ENCODE results near the gene FAM120A. TPM values are rescaled to one million over a fixed set of nuclear protein-coding genes. Genes with fewer than 3 reads are reported as not detected.

Gene FAM120A
- total RNA-seq, 1 donor from 2014 or later = 107 TPM

- Mint-ChIP-seq H3K4me1 (peaks cover 15% of the 10 kb centered on the region), H3K4me3 (no peak overlapping the region), H3K27ac (no peak overlapping the region), H3K36me3 (ENCODE audit: low read depth) (peaks cover 73% of the 10 kb centered on the region), H3K27me3 (no peaks in the 10 kb centered on the region), H3K9me3 (no peaks in the 10 kb centered on the region)
- intact Hi-C loops (cut with micrococcal nuclease) = no loop called here
- TF ChIP-seq CTCF (IDR thresholded peaks at IDR 0.05) = no peak
- CTCF ChIA-PET = no interaction called here
- POLR2A ChIA-PET = no interaction called here
- DNase-seq (no peak), ATAC-seq (ENCODE audit: low read depth) (no peak)
Observed at GRCh38 chr9:93492327-93492726, 40.8 kb downstream of the FAM120A start.

GRCh38 chr9:93493949-93494348, 42.5 kb downstream of the FAM120A start:
- intact Hi-C loops (cut with micrococcal nuclease) = no loop called here
- Mint-ChIP-seq H3K36me3 (ENCODE audit: low read depth) (peaks cover 77% of the 10 kb centered on the region), H3K4me1 (peaks cover 13% of the 10 kb centered on the region), H3K9me3 (no peaks in the 10 kb centered on the region), H3K27me3 (no peaks in the 10 kb centered on the region), H3K27ac (no peak overlapping the region), H3K4me3 (no peak overlapping the region)
- DNase-seq (no peak), ATAC-seq (ENCODE audit: low read depth) (no peak)
- ChIA-PET CTCF (no interaction called here), POLR2A (no interaction called here)
- TF ChIP-seq CTCF (IDR thresholded peaks at IDR 0.05) = no peak

- ChIA-PET POLR2A (no interaction called here), CTCF (no interaction called here)
- Mint-ChIP-seq H3K27me3 (no peaks in the 10 kb centered on the region), H3K9me3 (no peaks in the 10 kb centered on the region), H3K4me3 (no peak overlapping the region), H3K4me1 (peaks cover 15% of the 10 kb centered on the region), H3K36me3 (ENCODE audit: low read depth) (peaks cover 82% of the 10 kb centered on the region), H3K27ac (no peak overlapping the region)
- intact Hi-C loops (cut with micrococcal nuclease) = no loop called here
- DNase-seq (no peak), ATAC-seq (ENCODE audit: low read depth) (no peak)
- TF ChIP-seq CTCF (IDR thresholded peaks at IDR 0.05) = no peak
Observed at GRCh38 chr9:93496285-93496684, 44.8 kb downstream of the FAM120A start.

- TF ChIP-seq CTCF (IDR thresholded peaks at IDR 0.05) = no peak
- CTCF ChIA-PET = no interaction called here
- H3K27me3 Mint-ChIP-seq = no peaks in the 10 kb centered on the region
Observed at GRCh38 chr9:93500571-93501298, 49.2 kb downstream of the FAM120A start.

GRCh38 chr9:93501406-93501805, 49.9 kb downstream of the FAM120A start:
- no peak for ATAC-seq (ENCODE audit: low read depth)
- intact Hi-C loops (cut with micrococcal nuclease) = no loop called here
- Mint-ChIP-seq H3K4me1 (peaks cover 47% of the 10 kb centered on the region), H3K27ac (peak overlapping the region; percentile 26), H3K27me3 (no peaks in the 10 kb centered on the region), H3K36me3 (ENCODE audit: low read depth) (peaks cover 70% of the 10 kb centered on the region), H3K9me3 (no peaks in the 10 kb centered on the region), H3K4me3 (no peak overlapping the region)
- DNase-seq = no peak
- TF ChIP-seq CTCF (IDR thresholded peaks at IDR 0.05) = no peak
- CTCF ChIA-PET = no interaction called here
- POLR2A ChIA-PET = no interaction called here

More at GRCh38 chr9:93500571-93501298, 49.2 kb downstream of the FAM120A start:
- Mint-ChIP-seq H3K4me1 (peaks cover 40% of the 10 kb centered on the region), H3K4me3 (peak overlapping the region; percentile 13), H3K27ac (peak overlapping the region; percentile 26), H3K36me3 (ENCODE audit: low read depth) (peaks cover 74% of the 10 kb centered on the region), H3K9me3 (no peaks in the 10 kb centered on the region)
- ATAC-seq (ENCODE audit: low read depth) (no peak), DNase-seq (no peak)
- intact Hi-C loops (cut with micrococcal nuclease) = no loop called here
- POLR2A ChIA-PET = no interaction called here
